NCI-H2227 (cell line): ENCODE results near the gene DOK3.

ENCODE experiments used
- DNase-seq: peaks from one replicate; lab custom pipeline; 2025; ENCODE audit not compliant: unreplicated experiment; lab: John Stamatoyannopoulos, UW

Gene DOK3

DNA sequence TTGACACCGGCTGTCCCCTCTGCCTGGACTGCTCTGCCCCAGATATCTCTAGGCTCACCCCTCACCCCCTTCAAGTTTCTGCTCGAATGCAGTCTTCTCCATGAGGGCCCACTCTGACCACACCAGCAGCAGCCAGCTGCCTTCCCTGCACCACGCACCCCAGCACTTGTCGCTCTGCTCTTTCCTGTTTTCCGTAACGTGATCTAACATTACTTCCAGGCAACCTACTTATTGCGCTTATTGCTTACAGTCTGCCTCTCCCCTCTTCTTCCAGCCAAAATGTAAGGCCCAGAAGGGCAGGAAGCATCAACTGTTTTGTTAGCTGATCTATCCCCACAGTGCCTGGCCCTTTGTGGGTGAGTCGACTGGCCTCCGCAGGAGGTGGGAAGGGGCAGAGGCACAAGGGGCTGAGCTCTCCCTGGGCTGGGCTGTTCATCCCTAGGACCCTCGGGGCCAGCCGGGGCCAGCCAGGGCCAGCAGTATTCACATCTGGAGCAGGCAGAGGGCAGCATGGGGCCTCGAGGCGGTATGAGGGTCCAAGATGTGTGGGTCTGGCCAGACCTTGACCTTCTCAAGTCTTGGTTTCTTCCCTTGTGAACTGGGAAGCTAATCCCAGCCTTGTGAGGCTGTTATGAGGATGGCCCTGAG lies 24.6 kb downstream of the DOK3 start:
- no peak for DNase-seq

DNA sequence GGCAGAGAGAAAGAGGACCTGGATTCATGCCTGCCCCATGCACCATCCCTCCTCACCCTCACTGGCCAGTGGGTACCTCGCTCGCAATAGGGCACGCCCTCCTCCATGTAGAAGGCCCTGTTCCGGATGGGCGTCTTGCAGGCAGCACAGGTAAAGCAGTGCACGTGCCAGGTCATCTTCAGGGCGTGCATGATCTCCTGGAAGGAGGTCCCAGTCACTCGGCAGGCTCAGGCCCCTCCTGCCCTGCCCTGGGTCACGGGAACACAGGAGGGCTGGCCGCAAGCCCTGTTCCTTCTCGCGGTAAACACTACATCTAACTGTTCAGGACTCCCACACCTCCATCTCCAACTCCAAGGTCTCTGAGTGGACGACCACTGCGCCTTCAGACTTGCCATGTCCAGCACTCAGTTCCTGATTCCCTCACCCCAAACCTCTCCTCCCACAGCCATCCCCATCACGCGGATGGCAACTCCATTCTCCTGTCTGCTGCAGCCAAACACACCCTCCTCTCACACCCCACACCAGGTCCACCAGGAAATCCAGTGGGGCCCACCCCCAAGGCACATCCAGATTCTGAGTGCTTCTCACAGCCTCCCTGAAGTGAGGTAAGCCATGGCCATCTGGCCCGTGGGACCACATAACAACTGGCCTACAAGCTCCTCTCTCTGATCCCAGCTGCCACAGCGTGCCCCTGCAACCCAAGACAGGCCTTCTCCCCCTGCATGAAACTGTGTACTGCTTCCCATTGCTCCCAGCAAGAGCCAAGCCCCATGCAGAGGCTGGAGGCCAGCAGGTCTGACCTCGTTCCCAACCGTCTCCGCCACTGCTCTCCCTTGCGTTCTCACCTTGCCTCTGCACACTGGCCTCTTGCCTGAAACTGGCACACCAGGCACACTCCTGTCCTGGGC lies 25.4 kb downstream of the DOK3 start:
- DNase-seq: no peak

DNA sequence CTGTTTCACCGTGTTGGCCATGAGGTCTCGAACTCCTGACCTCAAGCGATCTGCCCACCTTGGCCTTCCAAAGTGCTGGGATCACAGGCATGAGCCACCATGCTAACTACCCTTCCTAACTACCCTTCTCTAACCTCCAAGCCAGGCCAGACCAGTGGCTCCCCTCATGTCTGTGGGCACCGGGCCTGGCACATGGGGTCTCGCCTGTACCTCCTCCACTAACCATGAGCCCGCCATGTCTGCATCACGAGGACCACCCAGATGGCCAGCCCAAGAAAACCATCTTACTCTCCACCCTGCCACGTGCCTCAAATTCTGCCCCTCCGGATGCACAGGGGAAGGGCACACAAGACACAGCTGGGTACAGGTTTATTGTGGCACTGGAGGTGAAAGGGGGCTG lies 26.6 kb downstream of the DOK3 start:
- no peak for DNase-seq

DNA sequence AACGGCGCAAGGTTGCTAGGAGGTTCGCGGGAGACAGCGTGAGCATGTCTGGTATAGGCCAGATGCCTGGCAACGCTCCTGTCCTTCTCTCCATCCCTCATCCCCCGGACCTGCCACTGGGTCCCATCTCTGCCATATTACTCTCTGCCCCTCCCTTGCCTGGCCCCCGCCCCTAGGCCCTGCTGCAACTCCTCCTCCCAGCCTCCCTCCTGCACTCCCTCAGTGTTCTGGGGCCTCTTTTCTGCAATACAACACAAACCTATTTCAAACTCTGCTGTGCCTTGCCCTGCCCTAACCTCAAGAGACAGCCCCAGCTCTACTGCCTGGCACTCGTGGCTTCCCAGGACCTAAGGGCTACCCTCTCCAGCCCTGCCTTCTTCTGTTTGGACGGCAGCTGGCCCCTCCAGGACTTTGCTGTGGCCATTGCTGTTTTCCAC lies 27.2 kb downstream of the DOK3 start:
- no peak for DNase-seq

DNA sequence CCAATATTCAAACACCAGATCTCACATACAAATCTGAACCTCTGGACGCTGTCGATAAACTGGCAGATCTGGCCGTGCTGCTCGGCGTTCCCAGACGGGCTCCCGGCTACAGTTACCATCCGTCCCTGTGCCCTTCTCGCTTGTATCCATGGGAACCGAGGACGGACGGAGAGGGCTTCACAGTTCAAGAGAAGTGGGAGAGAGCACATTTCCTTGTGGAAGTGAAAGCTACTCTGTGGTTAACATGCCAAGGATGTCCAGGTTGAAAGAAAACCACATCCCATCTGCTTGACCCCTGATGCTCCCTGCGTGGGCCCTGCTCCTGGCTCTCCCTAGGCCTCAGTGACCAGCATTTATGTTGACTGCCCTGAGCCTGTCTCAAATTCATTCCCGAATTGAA lies 29.9 kb downstream of the DOK3 start:
- DNase-seq: no peak

DNA sequence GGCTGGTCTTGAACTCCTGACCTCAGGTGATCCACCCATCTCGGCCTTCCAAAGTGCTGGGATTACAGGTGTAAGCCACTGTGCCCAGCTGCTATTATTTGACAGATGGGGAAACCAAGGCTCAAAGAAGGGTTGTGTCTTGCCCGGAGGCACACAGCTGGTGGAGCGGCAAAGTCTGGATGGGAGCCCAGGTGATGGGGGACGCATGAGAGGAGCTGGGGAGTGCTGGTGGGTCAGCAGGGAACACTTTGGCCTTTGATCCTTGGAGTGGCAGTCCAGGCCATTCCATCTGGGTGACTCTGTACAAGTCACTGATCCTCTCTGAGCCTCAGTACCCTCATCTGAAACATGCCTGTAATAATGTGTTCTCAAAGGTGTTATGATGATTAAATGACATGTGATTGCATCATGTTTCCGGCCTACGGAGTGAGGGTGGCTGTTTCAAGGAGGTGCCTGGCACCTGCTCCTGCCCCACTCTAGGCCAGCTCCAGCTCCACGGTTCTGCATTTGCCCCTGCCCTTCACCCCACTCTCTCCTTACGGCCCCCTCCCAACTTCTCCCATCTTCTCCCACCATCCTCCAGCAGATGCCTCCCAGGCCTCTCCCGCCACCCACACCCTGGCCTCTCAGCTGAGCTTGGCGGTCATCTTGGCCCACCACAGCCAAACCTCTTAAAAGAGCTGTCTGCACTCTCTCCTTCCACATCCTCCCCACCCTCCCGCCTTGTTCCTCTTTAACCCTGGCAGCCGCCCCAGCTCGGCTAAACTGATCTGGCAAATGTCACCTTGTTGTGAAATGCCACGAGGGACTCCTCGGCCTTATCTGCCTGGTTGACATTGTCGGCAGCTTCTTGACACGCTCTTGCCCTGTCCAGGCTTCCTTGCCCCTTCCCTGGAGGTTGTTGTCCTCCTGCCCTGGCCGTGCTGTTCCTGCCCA lies 30.6 kb downstream of the DOK3 start:
- no peak for DNase-seq

DNA sequence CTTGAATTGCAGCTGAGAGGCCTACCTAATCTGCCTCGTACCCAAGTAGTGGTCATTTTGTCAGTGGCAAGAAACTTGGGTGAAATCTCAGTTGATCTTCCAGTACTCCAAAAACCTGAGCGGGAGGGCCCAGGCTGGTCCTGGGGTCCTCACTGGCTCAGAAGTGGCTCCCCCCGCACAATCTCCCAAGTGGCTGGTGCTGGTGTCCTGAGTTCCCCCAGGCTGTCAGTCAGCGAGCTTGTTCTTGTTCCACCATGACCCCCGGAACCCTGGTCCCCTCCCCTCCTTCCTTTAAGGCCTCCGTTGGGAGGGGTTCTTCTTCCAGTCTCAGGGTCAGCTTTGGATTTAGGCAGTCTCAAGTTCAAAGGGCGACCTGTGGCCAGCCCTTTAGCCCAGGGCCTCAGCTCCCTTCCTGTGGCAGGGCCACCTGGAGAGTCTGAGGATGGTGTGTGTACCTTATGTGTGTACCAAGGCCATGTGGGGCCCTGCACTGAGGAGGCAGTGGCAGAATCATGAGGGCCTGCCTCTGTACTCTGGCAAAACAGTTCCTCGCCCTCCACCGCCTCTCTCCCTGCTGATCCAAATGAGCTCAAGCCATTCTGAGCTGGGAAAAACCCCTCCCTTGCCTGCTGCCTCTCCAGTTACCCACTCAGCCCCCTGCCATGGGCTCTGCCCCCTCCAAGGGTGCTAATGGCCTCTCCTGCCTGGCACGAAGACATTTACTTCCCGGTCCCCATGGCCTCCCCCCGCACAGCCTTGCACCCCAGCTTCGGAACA lies 31.7 kb downstream of the DOK3 start:
- no peak for DNase-seq

DNA sequence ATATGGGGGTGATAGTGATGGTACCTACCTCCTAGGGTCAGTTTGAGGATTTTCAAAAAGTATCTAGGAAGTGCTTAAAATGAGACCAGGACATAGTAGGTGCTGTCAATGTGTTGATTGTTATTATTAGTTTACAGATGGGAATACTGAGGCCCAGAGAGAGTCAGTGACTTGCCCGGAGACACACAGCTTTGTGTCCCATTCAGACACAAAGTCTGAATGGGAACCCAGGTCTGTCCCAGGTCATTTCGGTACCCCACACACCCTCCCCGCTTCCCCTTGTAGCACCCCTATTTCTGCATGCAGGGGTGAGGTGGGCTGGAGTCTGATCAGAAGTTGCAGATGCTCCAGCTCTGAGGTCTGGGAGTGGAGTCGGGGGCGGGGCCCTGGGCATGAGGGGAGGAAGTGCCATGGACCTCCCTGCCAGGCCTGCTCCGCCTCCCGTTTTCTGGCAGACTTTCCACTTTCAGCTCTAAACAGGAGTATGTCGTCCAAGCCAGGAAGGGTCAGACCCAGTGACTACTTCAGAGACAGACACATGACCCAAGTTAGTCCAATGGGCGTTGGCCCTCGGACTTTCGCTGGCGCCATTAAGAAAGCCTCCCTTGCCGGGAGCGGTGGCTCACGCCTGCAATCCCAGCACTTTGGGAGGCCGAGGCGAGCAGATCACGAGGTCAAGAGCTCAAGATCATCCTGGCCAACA lies 32.9 kb downstream of the DOK3 start:
- DNase-seq: no peak

DNA sequence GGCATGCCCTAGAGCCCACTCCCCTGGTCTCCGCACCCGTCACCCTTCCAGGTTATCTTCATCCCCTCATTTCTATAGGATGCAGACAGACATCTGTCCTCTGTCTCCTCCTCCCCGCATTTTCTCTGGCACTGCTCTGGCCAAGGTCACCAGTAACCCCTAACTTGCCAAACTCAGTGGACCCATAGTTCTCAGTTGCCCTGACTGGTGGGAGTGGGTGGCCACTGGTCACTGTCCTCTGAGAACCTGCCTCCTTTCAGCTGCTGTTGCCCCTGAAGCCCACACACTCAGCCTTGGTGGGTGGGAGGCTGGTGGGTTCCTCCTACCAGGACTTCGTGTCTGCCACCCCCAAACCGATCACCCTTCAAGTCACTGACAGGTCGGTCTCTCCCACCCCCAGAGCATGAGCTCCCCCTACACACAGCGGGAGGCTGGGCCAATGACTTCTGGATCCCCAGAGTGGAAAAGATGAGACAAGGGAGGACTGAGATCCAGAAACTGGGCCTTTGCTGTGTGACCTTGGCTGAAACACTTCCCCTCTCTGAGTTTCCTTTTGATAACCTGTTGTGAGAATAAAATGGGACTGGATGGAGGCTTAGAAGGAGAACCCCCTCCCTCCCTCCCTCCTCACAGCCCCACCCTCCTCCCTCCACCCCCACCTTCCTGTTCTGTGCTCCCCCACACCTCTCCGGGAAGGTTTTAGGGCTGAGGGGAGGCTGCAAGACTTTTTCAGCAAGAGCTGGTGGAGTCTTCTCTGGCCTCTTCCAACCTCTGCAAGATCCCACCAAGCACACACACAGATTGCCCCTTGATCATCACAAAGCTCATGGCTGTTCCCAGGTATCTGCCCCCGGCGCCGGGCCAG lies 33.8 kb downstream of the DOK3 start:
- no peak for DNase-seq

DNA sequence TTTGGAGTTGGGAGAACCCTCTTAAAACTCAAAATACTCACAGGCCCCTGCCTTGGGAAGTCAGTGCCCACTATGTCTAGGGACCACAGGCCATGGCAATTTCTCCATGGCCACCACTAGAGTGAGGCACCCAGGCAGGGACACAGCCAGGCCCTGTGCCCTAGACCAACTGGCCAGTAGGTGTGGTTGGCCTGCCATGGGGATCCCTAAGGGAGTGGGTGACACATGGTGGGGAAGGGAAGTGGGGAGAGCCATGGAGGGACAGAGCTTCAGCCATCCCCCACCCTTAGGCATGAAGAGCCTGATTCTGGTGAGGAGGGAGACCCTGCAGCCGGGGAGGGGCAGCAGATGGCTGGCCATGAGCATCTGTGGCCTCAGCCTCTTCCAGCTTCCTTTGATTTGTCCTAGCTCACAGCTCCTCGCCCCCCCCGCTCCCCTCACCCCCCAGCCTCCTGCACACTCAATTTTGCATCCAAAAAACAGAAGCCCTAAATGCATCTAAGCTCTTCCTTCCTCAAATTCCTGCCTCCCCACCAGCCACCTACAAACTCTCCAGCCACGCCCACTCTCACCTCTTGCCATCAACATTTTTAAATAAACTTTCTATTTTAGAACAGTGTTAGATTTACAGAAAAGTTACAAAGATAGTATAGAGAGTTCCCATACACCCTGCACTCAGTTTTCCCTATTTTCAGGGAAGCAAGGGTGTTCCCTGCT lies 34.6 kb downstream of the DOK3 start:
- no peak for DNase-seq

DNA sequence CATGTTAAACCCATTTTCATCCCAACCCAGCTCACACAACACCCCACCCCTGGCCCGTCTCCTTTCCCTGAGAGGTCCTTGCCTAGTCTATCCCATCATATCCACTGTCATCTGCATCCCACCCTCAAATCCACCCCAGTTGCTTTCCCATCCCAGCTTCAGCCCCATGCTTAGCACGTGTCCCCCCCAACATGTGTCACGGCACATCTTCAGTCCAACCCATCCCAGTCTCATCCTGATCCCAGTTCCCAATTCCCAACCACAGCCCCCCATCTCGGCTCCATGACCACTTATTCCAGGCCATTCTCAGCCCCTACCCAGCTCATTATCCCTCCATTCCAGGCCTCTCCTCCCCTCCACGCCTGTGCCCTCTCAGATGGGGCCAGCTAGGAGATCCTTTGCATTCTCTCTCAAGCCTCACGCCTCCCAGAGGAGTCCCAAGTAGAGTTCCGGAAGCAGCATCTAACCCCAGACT lies 35.6 kb downstream of the DOK3 start:
- DNase-seq: no peak

DNA sequence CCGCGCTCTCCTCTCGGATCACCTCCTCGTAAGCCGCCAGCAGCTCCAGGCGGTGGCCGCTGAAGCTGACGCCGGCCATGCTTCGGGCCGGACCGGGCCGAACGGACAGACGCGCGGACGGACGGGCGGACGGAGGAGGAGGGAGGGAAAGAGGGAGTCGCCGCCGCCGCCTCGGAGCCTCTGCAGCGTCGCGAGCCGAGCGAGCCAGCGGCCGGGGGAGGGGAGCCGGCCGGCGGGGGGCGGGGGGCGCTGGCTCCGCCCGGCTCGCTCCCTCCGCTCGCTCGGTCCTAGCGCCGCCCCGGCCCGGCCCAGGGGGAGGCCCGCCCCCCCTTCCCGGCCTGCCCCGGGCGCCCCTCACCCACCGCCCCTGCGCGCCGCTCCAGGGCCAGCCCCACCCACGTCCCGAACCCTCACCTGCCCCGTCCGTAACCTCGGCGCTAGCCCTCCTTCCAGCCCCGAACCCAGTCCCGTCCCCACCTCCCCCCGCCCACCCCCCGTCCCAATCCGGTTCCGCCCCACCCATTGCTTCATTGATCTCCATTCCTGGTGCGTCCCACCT lies 36.1 kb downstream of the DOK3 start, which contains the start of gene DBN1:
Gene DBN1, minus strand, starts transcription at position 192 of the 559 bp plus-strand sequence. Its CDS starts 113 bp downstream, at position 79.
- peak; percentile 75 for DNase-seq

DNA sequence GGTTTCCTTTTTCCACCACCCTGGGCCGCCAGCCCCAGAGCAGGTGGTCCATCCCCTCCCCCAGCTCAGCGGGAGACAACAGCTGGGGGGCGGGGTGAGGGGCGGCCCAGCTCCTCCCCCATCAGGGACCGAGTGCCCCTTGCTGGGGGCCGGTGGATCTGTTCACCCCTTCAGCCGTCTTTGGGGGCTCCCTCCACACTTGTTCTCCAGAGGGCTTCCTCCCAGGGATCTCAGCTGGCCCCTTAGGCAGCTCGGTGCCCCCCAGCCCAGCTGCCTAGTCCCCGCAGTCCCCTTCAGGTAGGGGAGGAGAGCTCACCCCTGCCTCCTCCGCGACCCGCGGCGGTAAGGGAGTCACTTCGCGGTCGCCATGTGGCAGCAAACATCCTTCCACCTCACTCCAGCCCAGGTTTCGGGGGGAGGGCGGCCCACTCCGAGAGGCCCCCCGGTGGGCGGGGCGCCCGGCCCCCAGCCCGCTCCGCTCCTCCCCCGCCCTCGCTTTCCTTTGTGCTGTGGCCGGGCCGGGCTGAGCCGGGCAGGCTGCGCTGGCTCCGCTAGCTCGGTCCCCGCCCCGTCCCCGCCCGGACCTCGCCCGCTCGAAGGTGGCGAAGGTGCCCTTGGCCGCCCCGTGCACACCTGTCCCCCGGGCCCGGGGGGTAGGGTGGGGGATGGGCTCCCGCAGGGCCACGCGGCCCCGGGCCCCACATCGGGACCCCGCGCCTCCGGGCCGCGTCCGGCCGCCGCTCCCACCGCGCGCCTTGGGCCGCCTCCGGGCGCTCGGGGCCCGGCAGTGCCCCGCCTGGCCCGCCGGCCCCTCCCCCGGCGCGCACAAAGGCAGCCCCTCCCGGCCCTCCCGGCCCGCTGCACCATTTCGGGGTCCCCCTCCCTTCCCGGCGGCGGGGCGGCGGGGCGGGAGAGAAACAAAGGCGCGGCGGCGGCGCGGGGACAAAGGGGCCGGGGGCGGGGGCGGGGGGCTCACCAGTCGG lies 36.9 kb downstream of the DOK3 start:
- peak; percentile 76 for DNase-seq

DNA sequence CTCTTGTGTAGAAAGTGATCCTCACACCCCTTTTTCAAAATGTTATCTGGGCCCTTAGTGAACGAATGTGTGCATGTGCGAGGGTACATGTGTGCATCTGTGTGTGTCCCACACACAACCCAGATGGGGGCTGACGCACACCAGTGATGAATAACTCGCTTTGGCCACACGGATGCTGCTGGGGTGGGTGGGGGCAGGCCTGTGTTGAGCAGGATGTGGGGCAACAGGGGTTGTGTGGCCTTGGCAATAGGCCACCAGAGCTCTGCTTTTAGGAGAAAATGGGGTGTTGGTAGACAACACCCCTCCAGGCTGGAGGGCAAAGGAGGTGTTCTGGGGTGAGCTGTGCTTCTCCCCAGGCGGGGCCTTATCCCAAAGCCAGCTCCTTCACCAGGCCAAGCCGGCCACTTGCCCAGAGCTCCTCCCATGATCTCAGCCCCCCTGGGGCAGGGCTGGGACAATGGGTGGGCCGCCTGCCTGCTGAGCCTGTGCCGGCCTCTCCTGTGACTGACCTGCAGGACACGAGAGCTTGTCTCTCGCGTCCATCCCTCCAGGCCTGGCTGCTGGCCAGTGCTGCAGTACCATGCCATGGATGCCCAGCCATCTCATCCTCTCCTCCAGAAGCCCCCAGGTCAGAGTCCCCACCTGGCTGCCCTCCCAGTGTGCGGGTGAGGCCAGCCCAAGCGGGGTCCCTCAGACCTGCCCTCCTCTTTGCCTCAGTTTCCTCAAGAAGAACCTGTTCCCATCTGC lies 37.8 kb downstream of the DOK3 start:
- DNase-seq: no peak

DNA sequence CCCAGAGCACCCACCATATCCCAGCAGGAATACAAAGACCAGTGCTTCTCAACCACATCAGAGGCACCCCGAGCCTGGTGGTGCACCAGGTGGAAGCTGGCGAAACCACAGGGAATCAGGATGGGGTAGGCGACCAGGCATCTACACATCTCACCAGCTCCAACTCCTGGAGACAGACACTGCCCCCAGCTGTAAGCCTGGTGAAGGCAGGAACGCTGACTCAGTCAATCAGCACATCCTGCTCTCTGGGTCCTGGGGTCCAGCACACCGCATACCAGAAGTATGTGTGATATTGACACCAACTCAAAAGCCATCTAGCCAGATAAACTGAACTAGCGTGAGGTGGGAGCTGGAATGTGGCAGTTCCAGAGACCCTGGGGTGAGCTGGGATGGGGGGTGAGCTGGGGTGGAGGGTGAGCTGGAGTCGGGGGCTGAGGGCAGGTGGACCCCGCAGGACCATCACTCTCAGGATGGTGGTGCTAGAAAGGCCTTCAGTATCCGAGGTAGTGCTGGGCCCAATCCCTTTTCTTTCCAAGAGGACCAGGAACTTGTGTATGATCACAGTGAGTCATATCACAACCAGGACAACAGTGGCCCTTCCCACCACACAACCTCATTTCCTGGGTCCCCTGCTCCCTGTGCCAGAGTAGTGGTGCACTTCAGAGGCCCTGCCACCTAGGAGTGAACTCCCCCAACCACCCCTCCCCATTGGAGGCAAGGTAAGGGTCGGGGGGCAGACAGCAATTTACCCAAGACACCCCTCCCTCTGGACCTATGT lies 38.7 kb downstream of the DOK3 start:
- no peak for DNase-seq
